ENCODE data around the gene MYO5B.

DNA sequence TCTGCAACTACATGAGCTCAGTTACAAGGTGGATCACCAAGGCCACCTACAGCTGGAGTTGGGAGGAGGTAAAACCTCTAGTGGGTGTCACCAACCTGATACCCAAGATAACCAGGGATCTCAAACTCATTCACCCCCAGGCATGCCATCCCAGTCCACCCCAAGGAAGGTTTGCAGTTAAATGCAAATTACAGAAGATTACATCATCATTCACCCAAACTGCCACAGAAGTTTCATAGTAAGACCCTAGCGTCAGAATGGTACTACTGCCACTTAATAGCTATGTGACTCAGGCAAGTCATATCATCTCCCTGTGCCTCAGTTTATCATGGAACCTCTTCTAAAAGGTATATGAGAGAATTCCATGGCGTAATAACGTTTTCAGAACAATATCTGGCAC is 111.2 kb downstream of the MYO5B start:
- no peak for TF ChIP-seq GATA2 (CRISPR knock-in tag; IDR thresholded peaks at IDR 0.05)
- no peak for TF ChIP-seq TCF12 (IDR thresholded peaks at IDR 0.05)
- TF ChIP-seq, protein P1, sequence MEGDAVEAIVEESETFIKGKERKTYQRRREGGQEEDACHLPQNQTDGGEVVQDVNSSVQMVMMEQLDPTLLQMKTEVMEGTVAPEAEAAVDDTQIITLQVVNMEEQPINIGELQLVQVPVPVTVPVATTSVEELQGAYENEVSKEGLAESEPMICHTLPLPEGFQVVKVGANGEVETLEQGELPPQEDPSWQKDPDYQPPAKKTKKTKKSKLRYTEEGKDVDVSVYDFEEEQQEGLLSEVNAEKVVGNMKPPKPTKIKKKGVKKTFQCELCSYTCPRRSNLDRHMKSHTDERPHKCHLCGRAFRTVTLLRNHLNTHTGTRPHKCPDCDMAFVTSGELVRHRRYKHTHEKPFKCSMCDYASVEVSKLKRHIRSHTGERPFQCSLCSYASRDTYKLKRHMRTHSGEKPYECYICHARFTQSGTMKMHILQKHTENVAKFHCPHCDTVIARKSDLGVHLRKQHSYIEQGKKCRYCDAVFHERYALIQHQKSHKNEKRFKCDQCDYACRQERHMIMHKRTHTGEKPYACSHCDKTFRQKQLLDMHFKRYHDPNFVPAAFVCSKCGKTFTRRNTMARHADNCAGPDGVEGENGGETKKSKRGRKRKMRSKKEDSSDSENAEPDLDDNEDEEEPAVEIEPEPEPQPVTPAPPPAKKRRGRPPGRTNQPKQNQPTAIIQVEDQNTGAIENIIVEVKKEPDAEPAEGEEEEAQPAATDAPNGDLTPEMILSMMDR (IDR thresholded peaks at IDR 0.05) = no peak
- no peak for TF ChIP-seq ELF1 (IDR thresholded peaks at IDR 0.05)
- no peak for TF ChIP-seq EZH2phosphoT487 (IDR thresholded peaks at IDR 0.05; ENCODE audit: borderline replicate concordance, low read depth)
- TF ChIP-seq, protein P2, sequence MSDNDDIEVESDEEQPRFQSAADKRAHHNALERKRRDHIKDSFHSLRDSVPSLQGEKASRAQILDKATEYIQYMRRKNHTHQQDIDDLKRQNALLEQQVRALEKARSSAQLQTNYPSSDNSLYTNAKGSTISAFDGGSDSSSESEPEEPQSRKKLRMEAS (IDR thresholded peaks at IDR 0.05; ENCODE audit: low read depth) = no peak
- TF ChIP-seq TEAD4 (IDR thresholded peaks at IDR 0.05; ENCODE audit: borderline replicate concordance, insufficient read depth) = no peak
- TF ChIP-seq, protein P3, sequence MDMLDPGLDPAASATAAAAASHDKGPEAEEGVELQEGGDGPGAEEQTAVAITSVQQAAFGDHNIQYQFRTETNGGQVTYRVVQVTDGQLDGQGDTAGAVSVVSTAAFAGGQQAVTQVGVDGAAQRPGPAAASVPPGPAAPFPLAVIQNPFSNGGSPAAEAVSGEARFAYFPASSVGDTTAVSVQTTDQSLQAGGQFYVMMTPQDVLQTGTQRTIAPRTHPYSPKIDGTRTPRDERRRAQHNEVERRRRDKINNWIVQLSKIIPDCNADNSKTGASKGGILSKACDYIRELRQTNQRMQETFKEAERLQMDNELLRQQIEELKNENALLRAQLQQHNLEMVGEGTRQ (IDR thresholded peaks at IDR 0.05; ENCODE audit: borderline replicate concordance, low read depth, low read length) = no peak
- TF ChIP-seq POLR2AphosphoS5 (IDR thresholded peaks at IDR 0.05; ENCODE audit: low read depth, low read length) = no peak

All from SK-N-SH (cell line).